Activated CD4-positive, alpha-beta T cell treated with anti-CD3 and anti-CD28 coated beads, Interleukin-2, amount 10 ng/mL, durations not matched to agents 24 days and 14 days (primary cell): Measurements from ENCODE around the gene ZC3H18. TPM values are rescaled to one million over a fixed set of nuclear protein-coding genes. Genes with fewer than 3 reads are reported as not detected.
"Not testable (repeated sequence)": the region's sequence is repeated elsewhere in the genome, so short reads cannot be mapped to it uniquely, and the experiment has no call there.

Experiments used
- DNase-seq: peaks from one replicate; pipeline ENCODE4 v3.0.0; 2022
- H3K27ac Mint-ChIP-seq: one replicate; pipeline ENCODE4 v1.8.0; 2022; ENCODE audit warnings: mild to moderate bottlenecking, mixed read lengths
- H3K27me3 Mint-ChIP-seq: one replicate; pipeline ENCODE4 v1.8.0; 2022; ENCODE audit warnings: mixed read lengths
- H3K36me3 Mint-ChIP-seq: one replicate; pipeline ENCODE4 v1.8.0; 2022; ENCODE audit warnings: low read depth, mild to moderate bottlenecking, mixed read lengths
- H3K4me1 Mint-ChIP-seq: one replicate; pipeline ENCODE4 v1.8.0; 2021; ENCODE audit warnings: mixed read lengths
- H3K4me3 Mint-ChIP-seq: one replicate; pipeline ENCODE4 v1.8.0; 2022; ENCODE audit warnings: mild to moderate bottlenecking, moderate library complexity, mixed read lengths
- H3K9me3 Mint-ChIP-seq: one replicate; pipeline ENCODE4 v1.8.0; 2021; ENCODE audit warnings: mixed read lengths
- intact Hi-C: fragments of 100-400 bp; cut with micrococcal nuclease; formaldehyde crosslinking; loops from one replicate; pipeline ENCODE4 v1.15.1; 2023
- total RNA-seq: library from RNA; stranded (reverse); gene quantifications from 2 replicates; pipeline ENCODE4 v1.2.3, GENCODE V29; 2022

ZC3H18 gene
- total RNA-seq, 1 donor from 2014 or later = 106 TPM

DNA sequence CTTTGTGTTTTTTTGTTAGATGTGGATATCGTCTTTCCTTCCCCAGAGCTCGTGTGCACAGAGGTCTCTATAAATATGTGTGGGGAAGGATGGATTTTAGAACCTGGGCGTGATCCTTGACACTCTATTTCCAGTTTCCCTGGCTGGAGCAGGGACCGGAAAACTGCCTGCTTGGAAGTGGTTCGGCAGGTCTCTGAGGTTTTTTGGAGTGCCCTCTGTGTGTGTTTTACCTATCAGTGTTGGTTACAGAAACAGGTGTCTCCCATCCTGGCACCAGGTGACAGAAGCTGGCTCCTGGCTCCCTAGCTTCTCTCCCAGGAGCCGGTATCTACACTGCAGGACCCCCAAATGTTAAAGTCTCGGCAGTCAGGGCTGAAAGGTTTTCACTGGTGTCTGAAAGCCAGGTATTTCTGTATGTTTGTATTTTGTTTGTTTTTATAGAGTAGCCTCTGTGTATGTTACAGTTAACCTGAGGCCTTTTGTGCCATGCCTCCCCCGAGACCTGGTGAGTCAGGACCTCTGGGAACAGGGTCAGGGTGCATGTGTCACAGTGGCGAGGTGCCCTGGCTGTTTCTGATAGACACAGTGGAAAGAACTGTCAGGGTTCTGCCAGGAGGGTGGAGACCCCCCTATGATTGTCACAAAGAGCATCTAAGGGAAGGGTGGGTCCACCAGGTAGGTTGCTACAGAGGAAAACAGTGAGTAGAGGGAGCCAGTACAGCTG, 31.3 kb downstream of the ZC3H18 start:
- Mint-ChIP-seq H3K27ac (no peak overlapping the region), H3K9me3 (no peaks in the 10 kb centered on the region), H3K27me3 (no peaks in the 10 kb centered on the region), H3K4me3 (no peak overlapping the region), H3K36me3 (peaks cover 34% of the 10 kb centered on the region), H3K4me1 (peaks cover 2% of the 10 kb centered on the region)
- intact Hi-C loops = no loop called here
- no peak for DNase-seq

DNA sequence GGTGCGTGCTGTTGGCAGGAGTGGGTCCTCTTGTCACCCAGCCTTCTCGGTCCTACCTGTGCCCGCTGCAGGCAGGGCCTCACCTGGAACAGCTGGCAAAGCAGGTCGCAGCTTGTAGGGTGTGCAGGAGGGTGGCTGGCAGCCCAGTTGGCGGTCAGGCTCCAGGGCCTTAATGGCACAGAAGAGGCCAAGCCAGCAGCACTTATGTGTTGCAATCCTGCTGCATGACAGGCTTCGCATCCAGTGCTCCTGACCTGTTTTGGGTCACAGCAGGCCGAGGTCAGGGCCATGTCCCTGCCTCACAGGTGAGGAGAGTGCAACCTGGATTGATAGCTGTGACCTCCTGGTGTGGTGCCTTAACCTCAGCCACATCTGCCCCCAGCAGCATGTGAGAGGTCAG, 31.9 kb downstream of the ZC3H18 start:
- H3K36me3 Mint-ChIP-seq = peaks cover 36% of the 10 kb centered on the region
- H3K4me1 Mint-ChIP-seq = no peaks in the 10 kb centered on the region
- no peaks in the 10 kb centered on the region for H3K27me3 Mint-ChIP-seq
- no peak overlapping the region for H3K4me3 Mint-ChIP-seq
- no peak for DNase-seq
- intact Hi-C loops = no loop called here
- no peaks in the 10 kb centered on the region for H3K9me3 Mint-ChIP-seq
- no peak overlapping the region for H3K27ac Mint-ChIP-seq

DNA sequence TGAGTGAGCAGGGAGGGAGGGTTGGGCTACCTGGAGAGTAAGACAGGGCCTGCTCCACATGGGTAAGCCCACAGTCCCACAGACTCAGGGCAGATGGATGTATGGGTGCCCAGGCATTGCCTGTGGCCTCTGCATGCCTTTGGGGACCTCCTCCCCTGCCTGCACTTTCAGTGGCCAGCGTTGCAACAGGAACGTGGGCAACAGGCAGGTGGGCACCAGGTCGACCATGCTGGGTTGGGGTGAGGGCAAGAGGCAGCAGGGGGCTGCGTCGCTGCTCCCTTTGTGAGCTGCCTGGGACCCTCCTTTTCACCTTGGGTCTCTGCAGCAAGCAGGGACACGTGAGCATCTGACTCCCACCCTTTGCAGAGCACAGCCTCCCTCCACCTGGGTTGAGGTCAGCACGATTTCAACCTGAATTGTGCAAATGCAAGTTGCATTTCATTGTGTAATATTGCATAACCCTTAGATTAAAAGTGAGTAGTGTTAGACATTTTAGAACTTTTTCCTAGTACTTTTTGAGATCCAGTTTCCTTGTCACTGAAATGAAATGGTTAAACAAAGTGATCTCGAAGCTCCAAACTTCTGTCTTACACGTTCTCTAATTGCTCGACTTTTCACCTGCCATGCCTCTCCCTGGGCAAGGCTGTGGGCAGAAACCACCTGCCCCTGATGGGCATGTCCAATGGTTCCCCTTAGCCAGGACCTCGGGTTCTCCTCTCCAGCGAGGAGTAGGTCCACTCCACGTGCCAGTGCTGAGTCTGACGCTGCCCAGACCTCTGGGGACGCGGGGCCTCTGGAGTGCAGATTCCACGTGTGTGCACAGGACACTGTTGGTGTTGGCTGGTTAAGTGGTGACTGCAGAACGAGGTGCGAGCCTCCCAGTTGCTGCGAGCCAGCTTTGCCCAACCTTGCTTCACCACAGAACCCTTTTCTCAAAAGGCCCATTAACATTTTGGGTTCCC, 35.3 kb downstream of the ZC3H18 start:
- H3K4me3 Mint-ChIP-seq = no peak overlapping the region
- no peak overlapping the region for H3K27ac Mint-ChIP-seq
- no peak for DNase-seq
- H3K36me3 Mint-ChIP-seq = peaks cover 40% of the 10 kb centered on the region
- no peaks in the 10 kb centered on the region for H3K27me3 Mint-ChIP-seq
- no peaks in the 10 kb centered on the region for H3K9me3 Mint-ChIP-seq
- intact Hi-C loops = no loop called here
- H3K4me1 Mint-ChIP-seq = no peaks in the 10 kb centered on the region

DNA sequence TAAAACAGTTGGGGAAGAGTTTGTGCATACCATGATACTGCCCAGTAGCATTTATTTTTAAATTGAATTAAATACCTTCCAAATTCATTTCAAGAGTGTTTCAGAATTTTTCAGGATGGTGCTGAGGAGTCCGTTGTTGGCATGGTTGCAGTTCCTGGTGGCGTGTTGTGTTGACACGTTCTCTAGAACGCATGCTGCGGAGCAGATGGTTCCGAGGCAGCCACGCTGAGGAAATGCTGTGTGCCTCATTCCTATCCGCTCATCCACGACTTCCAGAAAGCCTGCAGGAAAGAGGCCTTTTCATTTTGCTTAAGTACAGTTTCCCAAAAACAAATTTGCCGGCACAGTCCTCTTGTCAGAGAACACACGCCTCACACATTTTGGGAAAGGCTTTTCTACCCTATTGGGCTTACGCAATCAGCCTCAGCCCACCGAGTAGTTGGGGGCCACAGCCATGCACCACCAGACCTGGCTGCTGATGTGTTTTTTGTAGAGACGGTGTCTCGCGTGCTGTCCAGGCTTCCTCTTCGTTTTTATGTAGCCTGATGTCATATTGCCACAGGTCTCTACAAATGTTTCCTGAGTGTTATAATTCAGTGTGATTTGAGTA, 36.0 kb downstream of the ZC3H18 start:
- no peaks in the 10 kb centered on the region for H3K27me3 Mint-ChIP-seq
- intact Hi-C loops = no loop called here

DNA sequence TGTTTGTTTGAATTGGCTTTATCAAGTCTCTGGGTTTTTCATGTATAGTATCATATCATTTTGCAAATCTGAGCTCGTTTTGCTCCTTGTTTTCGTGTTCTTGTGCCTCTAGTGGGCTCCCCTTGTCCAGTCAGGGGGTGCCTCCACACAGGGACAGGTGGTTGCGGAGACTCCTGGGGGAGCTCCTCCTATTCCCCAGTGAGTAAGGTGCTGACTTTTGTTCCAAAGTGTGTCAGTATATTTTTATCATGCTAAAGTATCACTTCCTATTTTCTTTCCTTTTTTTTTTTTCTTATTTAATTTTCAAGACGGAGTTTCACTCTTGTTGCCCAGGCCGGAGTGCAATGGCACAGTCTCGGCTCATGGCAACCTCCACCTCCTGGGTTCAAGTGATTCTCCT, 37.9 kb downstream of the ZC3H18 start:
- peaks cover 34% of the 10 kb centered on the region for H3K36me3 Mint-ChIP-seq
- no peaks in the 10 kb centered on the region for H3K9me3 Mint-ChIP-seq
- DNase-seq = no peak
- H3K4me1 Mint-ChIP-seq = peaks cover 2% of the 10 kb centered on the region
- no peak overlapping the region for H3K4me3 Mint-ChIP-seq
- H3K27me3 Mint-ChIP-seq = no peaks in the 10 kb centered on the region
- intact Hi-C loops = no loop called here
- no peak overlapping the region for H3K27ac Mint-ChIP-seq

More for the DNA sequence above, 36.0 kb downstream of the ZC3H18 start:
- Mint-ChIP-seq H3K4me3 (no peak overlapping the region), H3K36me3 (peaks cover 38% of the 10 kb centered on the region), H3K27ac (no peak overlapping the region), H3K9me3 (no peaks in the 10 kb centered on the region), H3K4me1 (peaks cover 2% of the 10 kb centered on the region)
- DNase-seq = no peak

DNA sequence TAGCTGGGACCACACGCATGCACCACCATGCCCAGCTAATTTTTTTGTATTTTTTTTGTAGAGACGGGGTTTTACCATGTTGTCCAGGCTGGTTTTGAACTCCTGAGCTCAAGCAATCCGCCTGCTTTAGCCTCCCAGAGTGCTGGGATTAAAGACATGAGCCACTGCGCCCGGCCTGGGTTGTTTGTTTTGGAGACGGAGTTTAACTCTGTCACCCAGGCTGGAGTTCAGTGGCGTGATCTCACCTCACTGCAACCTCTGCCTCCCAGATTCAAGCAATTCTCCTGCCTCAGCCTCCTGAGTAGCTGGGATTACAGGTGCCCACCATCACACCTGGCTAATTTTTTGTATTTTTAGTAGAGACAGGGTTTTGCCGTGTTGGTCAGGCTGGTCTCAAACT, 39.2 kb downstream of the ZC3H18 start:
- H3K4me1 Mint-ChIP-seq, DNase-seq, H3K27me3 Mint-ChIP-seq, intact Hi-C loops, H3K4me3 Mint-ChIP-seq, H3K9me3 Mint-ChIP-seq, H3K27ac Mint-ChIP-seq: not testable (repeated sequence)
- H3K36me3 Mint-ChIP-seq = peaks cover 40% of the 10 kb centered on the region

DNA sequence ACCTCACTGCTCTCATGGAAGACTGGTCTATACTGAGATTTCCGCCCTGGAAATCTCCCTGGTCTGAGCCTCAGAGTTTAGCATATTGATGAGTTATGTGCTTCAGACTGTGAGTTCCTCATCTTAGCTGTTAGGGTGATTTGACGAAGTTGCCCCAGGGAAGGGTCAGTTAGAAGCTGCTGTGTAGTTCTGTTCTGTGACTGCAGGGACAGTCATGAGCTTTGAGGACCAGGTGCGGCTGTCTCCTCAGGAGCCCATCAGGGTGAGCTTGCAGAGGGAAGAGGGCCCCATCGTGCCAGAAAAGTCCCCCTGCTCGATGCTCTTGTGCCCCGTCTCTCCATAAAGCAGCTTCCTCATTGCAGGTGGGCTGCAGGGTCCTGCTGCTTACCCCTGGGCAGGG, 39.9 kb downstream of the ZC3H18 start:
- no peak for DNase-seq
- no peaks in the 10 kb centered on the region for H3K27me3 Mint-ChIP-seq
- H3K9me3 Mint-ChIP-seq = no peaks in the 10 kb centered on the region
- intact Hi-C loops = no loop called here
- peaks cover 2% of the 10 kb centered on the region for H3K4me1 Mint-ChIP-seq
- H3K27ac Mint-ChIP-seq = no peak overlapping the region
- H3K4me3 Mint-ChIP-seq = no peak overlapping the region
- H3K36me3 Mint-ChIP-seq = peaks cover 41% of the 10 kb centered on the region

DNA sequence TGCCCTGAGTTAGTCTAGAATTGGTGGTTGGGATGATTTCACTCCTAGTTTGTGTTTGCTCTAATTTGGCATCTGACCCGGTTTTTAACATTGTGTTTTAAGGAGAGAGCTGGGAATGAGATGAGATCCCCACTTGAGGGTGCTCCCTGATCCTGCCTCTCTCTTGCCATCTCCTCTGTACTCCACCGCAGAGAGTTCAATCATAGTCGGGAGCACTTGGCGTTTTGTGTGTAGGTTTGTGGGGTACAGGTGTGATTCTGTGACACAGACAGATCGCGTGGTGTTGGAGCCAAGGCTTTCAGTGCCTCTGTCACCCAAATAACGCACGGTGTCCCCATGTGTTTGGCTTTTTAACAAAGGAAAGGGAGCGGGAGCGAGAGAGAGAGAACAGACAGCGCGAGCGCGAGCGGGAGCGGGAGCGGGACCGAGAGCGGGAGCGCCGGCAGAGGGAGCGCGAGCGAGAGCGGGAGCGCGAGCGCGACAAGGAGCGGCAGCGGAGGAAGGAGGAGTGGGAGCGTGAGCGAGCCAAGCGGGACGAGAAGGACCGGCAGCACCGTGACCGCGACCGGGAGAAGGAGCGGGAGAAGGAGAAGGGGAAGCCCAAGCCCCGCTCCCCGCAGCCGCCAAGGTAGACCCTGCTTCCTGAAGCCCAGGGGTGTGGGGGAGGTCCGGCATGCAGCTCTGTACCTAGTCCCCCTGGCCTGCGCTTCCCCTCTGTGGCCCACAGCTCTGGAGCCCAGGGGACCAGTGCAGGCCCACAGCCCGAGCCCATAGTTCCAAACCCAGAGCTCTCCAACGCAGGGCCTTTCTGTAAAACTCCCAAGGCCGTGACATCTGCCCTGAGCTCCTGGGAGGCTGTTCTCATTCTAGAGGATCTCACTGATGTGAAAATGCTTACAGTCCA, 41.0 kb downstream of the ZC3H18 start:
- DNase-seq = no peak
- intact Hi-C loops = no loop called here
- peaks cover 2% of the 10 kb centered on the region for H3K4me1 Mint-ChIP-seq
- no peak overlapping the region for H3K4me3 Mint-ChIP-seq
- H3K36me3 Mint-ChIP-seq = peaks cover 42% of the 10 kb centered on the region
- no peaks in the 10 kb centered on the region for H3K9me3 Mint-ChIP-seq
- no peak overlapping the region for H3K27ac Mint-ChIP-seq
- no peaks in the 10 kb centered on the region for H3K27me3 Mint-ChIP-seq

DNA sequence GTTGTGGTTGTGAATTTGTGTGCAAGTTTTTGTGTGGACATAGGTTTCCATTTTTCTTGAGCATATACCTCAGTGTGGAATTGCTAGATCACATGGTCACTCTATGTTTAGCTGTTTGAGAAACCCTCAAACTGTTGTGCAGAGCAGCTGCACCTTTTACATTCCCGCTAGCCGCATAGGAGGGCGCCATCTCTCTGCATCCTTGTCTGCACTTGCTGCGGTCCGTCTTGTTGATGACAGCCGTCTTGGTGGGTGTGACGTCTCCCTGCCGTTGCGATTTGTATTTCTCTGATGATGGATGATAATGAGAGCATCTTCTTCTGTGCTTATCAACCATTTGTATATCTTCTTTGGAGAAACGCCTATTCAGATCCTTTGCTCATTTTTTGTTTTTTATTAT, 43.1 kb downstream of the ZC3H18 start:
- Mint-ChIP-seq H3K4me3 (no peak overlapping the region), H3K27me3 (no peaks in the 10 kb centered on the region), H3K27ac (no peak overlapping the region), H3K9me3 (no peaks in the 10 kb centered on the region), H3K36me3 (peaks cover 30% of the 10 kb centered on the region), H3K4me1 (peaks cover 2% of the 10 kb centered on the region)
- intact Hi-C loops = no loop called here
- no peak for DNase-seq

DNA sequence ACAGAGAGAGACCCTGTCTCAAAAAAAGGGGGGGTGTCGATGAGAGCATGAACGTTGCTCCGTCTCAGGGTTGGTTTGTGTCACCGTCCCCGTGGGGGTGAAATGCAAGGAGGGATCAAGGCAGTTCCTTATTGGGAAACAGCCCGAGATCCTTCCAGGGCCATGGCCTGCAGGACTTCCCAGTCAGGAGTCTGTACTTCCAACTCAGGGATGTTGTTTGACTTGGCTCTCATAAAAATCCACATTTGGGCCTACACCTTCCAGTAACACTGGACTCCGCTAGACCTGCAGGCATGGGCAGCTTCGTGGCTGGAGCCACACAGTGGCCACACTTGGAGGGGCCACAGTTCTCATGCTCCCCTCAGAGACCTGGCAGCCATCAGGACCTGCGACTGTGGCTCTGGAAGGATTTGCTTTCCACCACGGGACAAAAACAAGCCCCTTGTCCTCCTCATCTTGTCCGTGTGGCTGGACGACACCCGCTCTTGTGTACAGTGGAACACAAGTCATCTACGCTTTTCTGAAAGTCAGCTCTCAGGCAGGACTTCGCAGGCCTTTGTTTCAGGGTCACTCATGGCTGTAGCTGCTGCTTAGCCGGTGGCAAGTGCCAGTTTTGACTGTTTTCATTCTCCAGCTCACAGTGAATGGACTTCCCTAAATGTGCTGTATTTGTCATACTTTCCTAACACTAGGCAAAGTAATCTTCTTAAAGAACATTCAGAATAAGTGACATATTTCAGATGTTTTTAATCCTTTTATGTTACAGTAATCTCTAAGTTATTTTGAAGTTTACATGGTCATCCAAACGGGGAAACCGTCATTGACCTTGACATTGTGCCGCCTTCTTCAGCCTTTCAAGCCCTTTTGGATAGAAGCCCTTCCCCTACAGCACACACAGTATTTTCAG, 44.0 kb downstream of the ZC3H18 start:
- no peaks in the 10 kb centered on the region for H3K9me3 Mint-ChIP-seq
- H3K27ac Mint-ChIP-seq = no peak overlapping the region
- H3K27me3 Mint-ChIP-seq = no peaks in the 10 kb centered on the region
- no peak for DNase-seq
- no peak overlapping the region for H3K4me3 Mint-ChIP-seq
- intact Hi-C loops = no loop called here
- H3K4me1 Mint-ChIP-seq = peaks cover 5% of the 10 kb centered on the region
- peaks cover 27% of the 10 kb centered on the region for H3K36me3 Mint-ChIP-seq

DNA sequence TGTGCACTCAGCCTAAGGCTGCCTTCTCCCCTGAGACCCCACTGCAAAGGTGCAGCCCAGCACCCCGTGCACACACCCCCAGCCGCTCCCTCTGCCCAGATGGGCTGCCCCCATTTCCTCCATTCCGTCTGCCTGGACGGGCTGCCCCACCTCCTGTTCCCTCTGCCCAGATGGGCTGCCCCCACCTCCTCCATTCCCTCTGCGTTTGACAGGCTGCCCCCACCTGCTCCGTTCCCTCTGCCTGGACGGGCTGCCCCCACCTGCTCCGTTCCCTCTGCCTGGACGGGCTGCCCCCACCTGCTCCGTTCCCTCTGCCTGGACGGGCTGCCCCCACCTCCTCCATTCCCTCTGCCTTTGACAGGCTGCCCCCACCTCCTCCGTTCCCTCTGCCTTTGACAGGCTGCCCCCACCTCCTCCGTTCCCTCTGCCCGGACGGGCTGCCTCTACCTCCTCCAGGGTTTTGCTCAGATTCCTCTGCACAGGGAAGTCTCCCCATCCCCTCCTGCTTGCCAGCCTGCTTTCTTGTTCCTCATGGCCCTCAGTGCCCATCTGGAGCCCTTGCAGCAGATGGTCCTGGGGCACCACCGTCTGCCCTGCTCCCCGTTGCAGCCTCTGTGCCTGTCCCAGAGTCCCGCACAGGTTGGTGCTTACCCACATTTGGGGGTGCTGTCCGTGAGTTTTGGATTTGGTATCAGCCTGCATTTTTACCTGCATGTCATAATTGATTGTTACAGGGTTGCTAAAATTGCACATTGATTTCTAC, 44.8 kb downstream of the ZC3H18 start:
- Mint-ChIP-seq H3K4me1 (peaks cover 14% of the 10 kb centered on the region), H3K27ac (no peak overlapping the region), H3K27me3 (no peaks in the 10 kb centered on the region), H3K9me3 (no peaks in the 10 kb centered on the region), H3K4me3 (no peak overlapping the region), H3K36me3 (peaks cover 27% of the 10 kb centered on the region)
- no peak for DNase-seq
- intact Hi-C loops = no loop called here

DNA sequence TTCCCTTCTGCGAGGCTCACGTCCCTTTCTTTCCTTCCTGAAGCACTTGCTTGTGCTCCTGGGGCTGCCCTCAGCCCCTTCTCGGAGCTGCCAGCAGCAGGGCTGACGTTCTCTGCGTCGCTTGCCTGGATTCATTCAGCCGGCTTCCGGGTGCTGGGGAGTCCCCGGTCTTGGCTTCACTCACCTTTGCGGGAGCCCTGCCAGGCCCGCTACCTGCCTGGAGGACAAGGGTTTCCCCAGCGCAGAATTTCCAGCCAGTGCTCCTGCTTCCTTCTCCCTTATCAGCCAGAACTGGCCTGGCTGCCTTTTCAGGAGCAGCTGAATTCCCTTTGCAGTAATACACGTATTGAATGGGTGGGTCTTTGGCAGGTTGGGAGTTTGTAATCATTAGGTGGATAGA, 46.1 kb downstream of the ZC3H18 start:
- intact Hi-C loops = no loop called here
- no peaks in the 10 kb centered on the region for H3K27me3 Mint-ChIP-seq
- H3K4me3 Mint-ChIP-seq = no peak overlapping the region
- peaks cover 17% of the 10 kb centered on the region for H3K4me1 Mint-ChIP-seq
- peaks cover 24% of the 10 kb centered on the region for H3K36me3 Mint-ChIP-seq
- H3K9me3 Mint-ChIP-seq = no peaks in the 10 kb centered on the region
- DNase-seq = no peak
- H3K27ac Mint-ChIP-seq = no peak overlapping the region
